Prostate gland (tissue), 2 donors: ENCODE data around the gene PDIA5. TPM values are rescaled to one million over a fixed set of nuclear protein-coding genes. Genes with fewer than 3 reads are reported as not detected.

ENCODE experiments used
- DNase-seq: peaks from one replicate; pipeline ENCODE4 v3.0.0-alpha.2; 2019; ENCODE audit warnings: low spot score
- H3K27ac ChIP-seq, 2 donors: fragments of 200-600 bp; sonication (generic); 2 replicates each; pipeline ENCODE4 v1.5.1; 2017 to 2019
- H3K27me3 ChIP-seq: fragments of 200-600 bp; sonication (generic); replicated peaks from 2 replicates; pipeline ENCODE4 v1.5.1; 2019; ENCODE audit not compliant: insufficient read depth
- H3K36me3 ChIP-seq, 2 donors: fragments of 200-600 bp; sonication (generic); 1 replicate in 1 of 2; 2 replicates in 1 of 2; pipeline versions ENCODE4 v1.5.1 to v1.8.1; 2017 to 2019
- H3K4me1 ChIP-seq: fragments of 200-600 bp; sonication (generic); replicated peaks from 2 replicates; pipeline ENCODE4 v1.5.1; 2019
- H3K4me3 ChIP-seq, 2 donors: fragments of 200-600 bp; sonication (generic); 2 replicates each; pipeline ENCODE4 v1.5.1; 2017 to 2019
- H3K9me3 ChIP-seq: fragments of 200-600 bp; sonication (generic); 2 replicates; pipeline ENCODE4 v1.5.1; 2017
- POLR2A ChIP-seq: fragments of 450-650 bp; IDR thresholded peaks from one replicate; pipeline ENCODE4 v1.6.1; 2016; ENCODE audit warnings: antibody characterized with exemption, mild to moderate bottlenecking
- POLR2AphosphoS5 ChIP-seq: sonication (generic); formaldehyde crosslinking; IDR thresholded peaks from one replicate; pipeline ENCODE4 v1.6.1; 2017; ENCODE audit warnings: antibody characterized with exemption
- WGBS: methylation state at CpG from one replicate; pipeline ENCODE4 v1.1.5; 2018; 5-methylcytosine and 5-hydroxymethylcytosine counted together
- intact Hi-C: fragments of 100-400 bp; cut with DNase I; formaldehyde crosslinking; loops from one replicate; pipeline ENCODE4 v1.14.2; 2022
- total RNA-seq, 2 donors: library from RNA; depleted of rRNA; stranded (reverse); fragments of >200 nt; gene quantifications; one replicate each; pipeline ENCODE4 v1.1.0, GENCODE V29; 2016
- TF ChIP-seq, protein P1 (sequence below), 4 experiments: fragments of 200-600 bp in 2 of 4; fragments of 450-650 bp in 2 of 4; sonication (generic) in 2 of 4; IDR thresholded peaks; 1 replicate in 3 of 4; 2 replicates in 1 of 4; pipeline ENCODE4 v1.5.1; 2016 to 2019; ENCODE audit warnings: antibody characterized with exemption in 4 of 4, mild to moderate bottlenecking in 2 of 4, moderate library complexity in 2 of 4

Gene PDIA5
- total RNA-seq, 2 donors from 2014 or later, result 67.9 to 75.9 TPM

DNA sequence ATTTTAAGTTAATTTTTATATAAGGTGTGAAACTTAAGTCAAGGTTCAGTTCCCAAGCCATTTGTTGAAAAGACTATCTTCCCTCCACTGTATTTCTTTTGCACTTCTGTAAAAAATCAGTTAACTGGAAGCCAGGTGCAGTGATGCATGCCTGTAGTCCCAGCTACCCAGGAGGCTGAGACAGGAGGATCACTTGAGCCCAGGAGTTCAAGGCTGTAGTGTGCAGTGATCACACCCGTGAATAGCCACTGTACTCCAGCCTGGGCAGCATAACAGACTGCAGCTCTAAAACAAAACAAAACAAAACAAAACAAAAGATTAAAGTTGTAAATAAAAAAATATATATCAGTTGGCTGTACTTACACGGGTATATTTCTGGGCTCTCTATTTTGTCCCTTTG, 101.8 kb downstream of the PDIA5 start:
- Histone ChIP-seq H3K36me3 (no peaks in the 10 kb centered on the region), H3K9me3 (no peaks in the 10 kb centered on the region), H3K27me3 (no peaks in the 10 kb centered on the region), H3K4me1 (no peaks in the 10 kb centered on the region), H3K27ac (no peak overlapping the region), H3K4me3 (no peak overlapping the region)
- no peak for DNase-seq
- intact Hi-C loops, result no loop called here
- TF ChIP-seq POLR2A, result no peak
- TF ChIP-seq POLR2AphosphoS5, result no peak
- TF ChIP-seq, protein P1, sequence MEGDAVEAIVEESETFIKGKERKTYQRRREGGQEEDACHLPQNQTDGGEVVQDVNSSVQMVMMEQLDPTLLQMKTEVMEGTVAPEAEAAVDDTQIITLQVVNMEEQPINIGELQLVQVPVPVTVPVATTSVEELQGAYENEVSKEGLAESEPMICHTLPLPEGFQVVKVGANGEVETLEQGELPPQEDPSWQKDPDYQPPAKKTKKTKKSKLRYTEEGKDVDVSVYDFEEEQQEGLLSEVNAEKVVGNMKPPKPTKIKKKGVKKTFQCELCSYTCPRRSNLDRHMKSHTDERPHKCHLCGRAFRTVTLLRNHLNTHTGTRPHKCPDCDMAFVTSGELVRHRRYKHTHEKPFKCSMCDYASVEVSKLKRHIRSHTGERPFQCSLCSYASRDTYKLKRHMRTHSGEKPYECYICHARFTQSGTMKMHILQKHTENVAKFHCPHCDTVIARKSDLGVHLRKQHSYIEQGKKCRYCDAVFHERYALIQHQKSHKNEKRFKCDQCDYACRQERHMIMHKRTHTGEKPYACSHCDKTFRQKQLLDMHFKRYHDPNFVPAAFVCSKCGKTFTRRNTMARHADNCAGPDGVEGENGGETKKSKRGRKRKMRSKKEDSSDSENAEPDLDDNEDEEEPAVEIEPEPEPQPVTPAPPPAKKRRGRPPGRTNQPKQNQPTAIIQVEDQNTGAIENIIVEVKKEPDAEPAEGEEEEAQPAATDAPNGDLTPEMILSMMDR (IDR thresholded peaks at IDR 0.05), result no peak
- 54% methylated on average over 2 of the region's 2 CpGs for WGBS

DNA sequence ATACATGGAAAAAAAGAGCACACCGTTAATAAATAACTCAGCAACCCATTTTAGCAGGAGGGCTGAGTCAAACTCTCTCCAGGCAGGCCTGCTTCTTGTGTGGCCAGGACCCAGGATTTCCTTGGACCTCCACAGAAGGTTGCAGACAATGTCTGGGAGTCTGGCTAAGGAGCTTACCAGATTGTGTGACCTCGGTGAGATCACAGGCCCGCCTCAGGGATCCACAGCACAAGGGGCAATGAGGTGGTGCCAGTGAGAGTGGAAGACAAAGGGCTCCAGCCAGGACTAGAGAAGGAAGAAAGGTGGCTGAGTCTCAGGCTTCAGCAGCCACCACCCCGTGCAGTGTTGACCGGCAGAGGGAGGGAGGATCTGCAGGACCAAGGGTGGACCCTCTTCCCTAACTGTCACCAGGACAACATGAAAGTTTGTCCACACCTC, 102.7 kb downstream of the PDIA5 start:
- WGBS, result 50% methylated on average over 5 of the region's 5 CpGs
- Histone ChIP-seq H3K27me3 (no peaks in the 10 kb centered on the region), H3K9me3 (no peaks in the 10 kb centered on the region), H3K4me1 (no peaks in the 10 kb centered on the region), H3K36me3 (no peaks in the 10 kb centered on the region), H3K4me3 (no peak overlapping the region), H3K27ac (no peak overlapping the region)
- intact Hi-C loops, result no loop called here
- no peak for DNase-seq
- TF ChIP-seq POLR2AphosphoS5 (no peak), POLR2A (no peak)
- TF ChIP-seq, protein P1 (IDR thresholded peaks at IDR 0.05), result no peak

DNA sequence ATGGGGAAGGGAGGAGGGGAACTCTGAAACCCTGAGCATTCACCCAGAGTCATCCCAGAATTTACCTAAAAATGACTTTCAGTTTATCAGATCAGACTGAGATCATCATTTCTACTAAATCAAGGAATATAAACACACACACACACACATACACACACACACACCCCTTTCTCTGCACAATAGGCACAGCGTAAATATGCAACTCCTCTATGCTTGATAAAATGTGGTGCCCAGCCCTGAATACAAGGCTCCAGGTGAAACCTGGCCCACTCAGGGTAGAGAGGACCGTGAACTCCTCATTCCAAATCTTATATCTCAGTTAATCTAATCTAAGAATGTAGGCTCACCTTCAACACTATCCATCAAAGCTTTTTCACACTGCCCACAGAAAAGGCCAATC, 103.1 kb downstream of the PDIA5 start:
- Histone ChIP-seq H3K36me3 (no peaks in the 10 kb centered on the region), H3K9me3 (no peaks in the 10 kb centered on the region), H3K4me3 (no peak overlapping the region), H3K27me3 (no peaks in the 10 kb centered on the region), H3K4me1 (no peaks in the 10 kb centered on the region), H3K27ac (no peak overlapping the region)
- intact Hi-C loops, result no loop called here
- TF ChIP-seq POLR2AphosphoS5, result no peak
- TF ChIP-seq, protein P1 (IDR thresholded peaks at IDR 0.05), result no peak
- no peak for TF ChIP-seq POLR2A
- no peak for DNase-seq
- WGBS, result 42% methylated on average over 2 of the region's 2 CpGs

DNA sequence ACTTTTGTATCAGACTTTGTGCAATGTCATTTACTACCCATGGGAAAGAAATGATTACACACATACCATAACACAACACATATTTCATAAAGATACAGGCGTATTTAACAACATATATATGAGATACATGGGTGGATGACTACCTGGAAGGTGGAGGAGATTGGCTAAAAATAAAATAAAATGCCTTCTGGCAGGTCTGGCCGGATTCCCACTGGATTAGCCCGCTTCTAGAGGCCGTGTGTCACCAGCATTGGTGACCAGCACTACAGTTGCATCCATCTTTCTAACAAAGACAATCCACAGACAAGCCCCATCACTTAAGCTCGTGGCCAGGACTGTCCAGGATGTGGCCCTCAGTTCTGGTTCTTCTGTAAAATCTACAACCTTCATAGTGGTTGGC, 114.0 kb downstream of the PDIA5 start:
- intact Hi-C loops, result no loop called here
- WGBS, result 93% methylated on average over 5 of the region's 5 CpGs
- no peak for DNase-seq
- H3K9me3 ChIP-seq, result no peaks in the 10 kb centered on the region
- TF ChIP-seq POLR2AphosphoS5 (no peak), POLR2A (no peak)
- TF ChIP-seq, protein P1 (IDR thresholded peaks at IDR 0.05), result no peak
- H3K4me3 ChIP-seq, result no peak overlapping the region
- H3K27me3 ChIP-seq, result no peaks in the 10 kb centered on the region
- no peak overlapping the region for H3K27ac ChIP-seq
- no peaks in the 10 kb centered on the region for H3K36me3 ChIP-seq
- H3K4me1 ChIP-seq, result no peaks in the 10 kb centered on the region

DNA sequence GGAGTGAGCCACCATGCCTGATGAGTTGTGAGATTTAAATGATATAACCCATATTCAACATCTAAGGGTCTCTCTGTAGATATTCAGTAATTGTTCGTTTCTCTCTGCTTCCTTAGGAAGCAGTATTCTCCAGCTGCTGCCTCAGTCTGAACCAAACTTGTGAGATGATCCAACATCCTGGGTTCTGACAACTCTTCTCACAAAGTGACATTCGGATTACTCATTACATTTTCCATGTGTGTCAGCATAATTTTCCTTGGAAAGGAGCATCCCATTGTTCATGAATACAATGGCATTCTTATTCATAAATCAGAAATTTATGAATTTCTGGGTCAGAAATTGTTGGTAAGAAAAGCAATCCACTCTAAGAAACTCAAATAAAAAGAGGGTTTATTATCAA, 119.9 kb downstream of the PDIA5 start:
- 81% methylated on average over 2 of the region's 2 CpGs for WGBS
- TF ChIP-seq, protein P1 (IDR thresholded peaks at IDR 0.05), result no peak
- TF ChIP-seq POLR2AphosphoS5 (no peak), POLR2A (no peak)
- DNase-seq, result no peak
- H3K27me3 ChIP-seq, result no peaks in the 10 kb centered on the region
- H3K9me3 ChIP-seq, result no peaks in the 10 kb centered on the region
- no peaks in the 10 kb centered on the region for H3K36me3 ChIP-seq
- intact Hi-C loops, result no loop called here
- no peak overlapping the region for H3K4me3 ChIP-seq
- H3K27ac ChIP-seq, result no peak overlapping the region
- no peaks in the 10 kb centered on the region for H3K4me1 ChIP-seq
